B cell (primary cell): ENCODE results near the gene ZNF425.

Experiments
- EZH2 ChIP-seq: IDR thresholded peaks from 2 replicates; pipeline ENCODE4 v1.6.1; 2012; ENCODE audit warnings: borderline replicate concordance, low read depth, mild to moderate bottlenecking, moderate library complexity, low read length; ENCODE audit not compliant: insufficient read depth, poor library complexity, severe bottlenecking
- TF ChIP-seq, protein P1 (sequence below): fragments of 200-600 bp; IDR thresholded peaks from one replicate; pipeline ENCODE4 v1.8.0; 2022; ENCODE audit warnings: antibody characterized with exemption, mild to moderate bottlenecking

DNA sequence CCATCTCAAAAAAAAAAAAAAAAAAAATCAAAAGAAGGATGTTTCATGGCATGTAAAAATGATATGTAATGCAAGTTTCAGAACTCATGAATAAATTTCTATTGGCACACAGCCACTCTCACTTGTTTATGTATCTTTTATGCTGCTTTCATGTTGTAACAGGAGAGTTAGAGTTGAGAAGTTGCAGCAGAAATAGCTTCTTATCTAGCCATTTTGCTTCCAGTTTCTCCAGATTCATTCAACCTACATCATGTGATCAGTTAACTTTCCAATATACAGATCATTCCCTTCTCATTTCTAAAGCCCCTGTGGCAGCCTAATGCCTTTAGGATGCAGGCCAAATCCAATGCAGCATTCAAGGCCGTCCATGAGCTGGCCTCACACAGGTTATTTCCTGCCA is 66.0 kb downstream of the ZNF425 start:
- TF ChIP-seq, protein P1, sequence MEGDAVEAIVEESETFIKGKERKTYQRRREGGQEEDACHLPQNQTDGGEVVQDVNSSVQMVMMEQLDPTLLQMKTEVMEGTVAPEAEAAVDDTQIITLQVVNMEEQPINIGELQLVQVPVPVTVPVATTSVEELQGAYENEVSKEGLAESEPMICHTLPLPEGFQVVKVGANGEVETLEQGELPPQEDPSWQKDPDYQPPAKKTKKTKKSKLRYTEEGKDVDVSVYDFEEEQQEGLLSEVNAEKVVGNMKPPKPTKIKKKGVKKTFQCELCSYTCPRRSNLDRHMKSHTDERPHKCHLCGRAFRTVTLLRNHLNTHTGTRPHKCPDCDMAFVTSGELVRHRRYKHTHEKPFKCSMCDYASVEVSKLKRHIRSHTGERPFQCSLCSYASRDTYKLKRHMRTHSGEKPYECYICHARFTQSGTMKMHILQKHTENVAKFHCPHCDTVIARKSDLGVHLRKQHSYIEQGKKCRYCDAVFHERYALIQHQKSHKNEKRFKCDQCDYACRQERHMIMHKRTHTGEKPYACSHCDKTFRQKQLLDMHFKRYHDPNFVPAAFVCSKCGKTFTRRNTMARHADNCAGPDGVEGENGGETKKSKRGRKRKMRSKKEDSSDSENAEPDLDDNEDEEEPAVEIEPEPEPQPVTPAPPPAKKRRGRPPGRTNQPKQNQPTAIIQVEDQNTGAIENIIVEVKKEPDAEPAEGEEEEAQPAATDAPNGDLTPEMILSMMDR = no peak
- no peak for TF ChIP-seq EZH2
